BLaER1 (cell line): Measurements from ENCODE around the gene CEACAM8.
"Not testable (repeated sequence)": the region's sequence is repeated elsewhere in the genome, so short reads cannot be mapped to it uniquely, and the experiment has no call there.

Source experiments
- H3K27ac ChIP-seq: shearing (Covaris generic); formaldehyde crosslinking; 2 replicates; pipeline ENCODE4 v1.8.1; 2022
- H3K27me3 ChIP-seq: shearing (Covaris generic); formaldehyde crosslinking; 2 replicates; pipeline ENCODE4 v1.8.1; 2022
- H3K36me3 ChIP-seq: shearing (Covaris generic); formaldehyde crosslinking; 2 replicates; pipeline ENCODE4 v1.8.1; 2022
- H3K4me1 ChIP-seq: shearing (Covaris generic); formaldehyde crosslinking; 2 replicates; pipeline ENCODE4 v1.8.1; 2022
- H3K4me2 ChIP-seq: shearing (Covaris generic); formaldehyde crosslinking; 2 replicates; pipeline ENCODE4 v1.8.1; 2022
- H3K4me3 ChIP-seq: shearing (Covaris generic); formaldehyde crosslinking; 2 replicates; pipeline ENCODE4 v1.8.1; 2022
- H3K9ac ChIP-seq: shearing (Covaris generic); formaldehyde crosslinking; 2 replicates; pipeline ENCODE4 v1.8.1; 2022
- H3K9me3 ChIP-seq: shearing (Covaris generic); formaldehyde crosslinking; 2 replicates; pipeline ENCODE4 v1.8.1; 2022
- H4K20me1 ChIP-seq: shearing (Covaris generic); formaldehyde crosslinking; 2 replicates; pipeline ENCODE4 v1.8.1; 2022
- Cebpa-rat ChIP-seq: shearing (Covaris generic); IDR thresholded peaks from 2 replicates; pipeline ENCODE4 v1.8.1; 2022

Gene CEACAM8

GRCh38 chr19:42546831-42547500 lies 47.8 kb downstream of the CEACAM8 start:
- Histone ChIP-seq H3K4me1 (peaks cover 2% of the 10 kb centered on the region; the same call in 1 of the 2 replicates), H4K20me1 (peaks cover 22% of the 10 kb centered on the region), H3K27ac (no peak overlapping the region), H3K9me3 (peaks cover 44% of the 10 kb centered on the region), H3K27me3 (peaks cover 52% of the 10 kb centered on the region), H3K4me3 (no peak overlapping the region), H3K4me2 (no peak overlapping the region), H3K9ac (no peak overlapping the region), H3K36me3 (no peaks in the 10 kb centered on the region)
- no peak for TF ChIP-seq Cebpa-rat

- H3K4me3 ChIP-seq, result no peak overlapping the region
- no peak for TF ChIP-seq Cebpa-rat
- peaks cover 22% of the 10 kb centered on the region; the same call in 1 of the 2 replicates for H4K20me1 ChIP-seq
- H3K4me1 ChIP-seq, result peaks cover 20% of the 10 kb centered on the region
- no peak overlapping the region for H3K9ac ChIP-seq
- no peaks in the 10 kb centered on the region for H3K36me3 ChIP-seq
- no peak overlapping the region for H3K4me2 ChIP-seq
- peaks cover 25% of the 10 kb centered on the region for H3K27me3 ChIP-seq
- H3K27ac ChIP-seq, result no peak overlapping the region
- H3K9me3 ChIP-seq, result peaks cover 16% of the 10 kb centered on the region
Observed at GRCh38 chr19:42544146-42544545, 50.6 kb downstream of the CEACAM8 start.

- Histone ChIP-seq H3K4me3 (no peak overlapping the region), H3K9me3 (peaks cover 4% of the 10 kb centered on the region; the same call in 1 of the 2 replicates), H3K4me1 (peaks cover 24% of the 10 kb centered on the region), H3K27ac (no peak overlapping the region), H4K20me1 (peaks cover 22% of the 10 kb centered on the region; the same call in 1 of the 2 replicates), H3K9ac (no peak overlapping the region), H3K27me3 (peaks cover 12% of the 10 kb centered on the region), H3K4me2 (no peak overlapping the region), H3K36me3 (no peaks in the 10 kb centered on the region)
- no peak for TF ChIP-seq Cebpa-rat
Observed at GRCh38 chr19:42542791-42543190, 51.9 kb downstream of the CEACAM8 start.

- peak overlapping the region; percentile 69 for H3K4me2 ChIP-seq
- no peaks in the 10 kb centered on the region for H3K27me3 ChIP-seq
- H4K20me1 ChIP-seq, result peaks cover 22% of the 10 kb centered on the region; the same call in 1 of the 2 replicates
- H3K36me3 ChIP-seq, result no peaks in the 10 kb centered on the region
- no peak overlapping the region for H3K4me3 ChIP-seq
- peaks cover 24% of the 10 kb centered on the region for H3K4me1 ChIP-seq
- no peaks in the 10 kb centered on the region for H3K9me3 ChIP-seq
- H3K27ac ChIP-seq, result no peak overlapping the region
- TF ChIP-seq Cebpa-rat, result no peak
- H3K9ac ChIP-seq, result no peak overlapping the region
Observed at GRCh38 chr19:42540071-42540553, 54.6 kb downstream of the CEACAM8 start.

GRCh38 chr19:42538841-42539709 lies 55.6 kb downstream of the CEACAM8 start:
- peaks cover 22% of the 10 kb centered on the region; the same call in 1 of the 2 replicates for H4K20me1 ChIP-seq
- no peaks in the 10 kb centered on the region for H3K36me3 ChIP-seq
- H3K4me3 ChIP-seq, result no peak overlapping the region
- no peak overlapping the region for H3K9ac ChIP-seq
- TF ChIP-seq Cebpa-rat, result no peak
- H3K4me2 ChIP-seq, result peak overlapping the region; percentile 69
- H3K27me3 ChIP-seq, result no peaks in the 10 kb centered on the region
- no peaks in the 10 kb centered on the region for H3K9me3 ChIP-seq
- H3K27ac ChIP-seq, result no peak overlapping the region
- peaks cover 24% of the 10 kb centered on the region for H3K4me1 ChIP-seq

- not testable (repeated sequence) for H3K27ac ChIP-seq, H4K20me1 ChIP-seq, H3K36me3 ChIP-seq, H3K4me2 ChIP-seq, H3K27me3 ChIP-seq, H3K9me3 ChIP-seq, H3K9ac ChIP-seq, H3K4me3 ChIP-seq
- peaks cover 16% of the 10 kb centered on the region for H3K4me1 ChIP-seq
Observed at GRCh38 chr19:42535276-42535675, 59.4 kb downstream of the CEACAM8 start.

- Histone ChIP-seq H3K36me3 (no peaks in the 10 kb centered on the region), H3K27ac (no peak overlapping the region), H3K4me2 (no peak overlapping the region), H3K4me3 (no peak overlapping the region), H4K20me1 (no peaks in the 10 kb centered on the region), H3K27me3 (no peaks in the 10 kb centered on the region), H3K9ac (no peak overlapping the region), H3K4me1 (peaks cover 8% of the 10 kb centered on the region), H3K9me3 (no peaks in the 10 kb centered on the region)
- TF ChIP-seq Cebpa-rat, result no peak
Observed at GRCh38 chr19:42534391-42534790, 60.3 kb downstream of the CEACAM8 start.

GRCh38 chr19:42532891-42533290 lies 61.8 kb downstream of the CEACAM8 start:
- Histone ChIP-seq H3K4me1 (peaks cover 16% of the 10 kb centered on the region), H4K20me1 (no peaks in the 10 kb centered on the region), H3K4me2 (no peak overlapping the region), H3K27me3 (no peaks in the 10 kb centered on the region), H3K9ac (no peak overlapping the region), H3K9me3 (no peaks in the 10 kb centered on the region), H3K4me3 (no peak overlapping the region), H3K27ac (no peak overlapping the region), H3K36me3 (no peaks in the 10 kb centered on the region)
- no peak for TF ChIP-seq Cebpa-rat

GRCh38 chr19:42531313-42531712 lies 63.4 kb downstream of the CEACAM8 start:
- Histone ChIP-seq H3K4me2 (no peak overlapping the region), H3K27me3 (no peaks in the 10 kb centered on the region), H3K27ac (no peak overlapping the region)

More at GRCh38 chr19:42531313-42531712, 63.4 kb downstream of the CEACAM8 start:
- H3K9ac ChIP-seq, result no peak overlapping the region
- no peak overlapping the region for H3K4me3 ChIP-seq
- H3K9me3 ChIP-seq, result no peaks in the 10 kb centered on the region
- no peak for TF ChIP-seq Cebpa-rat
- peaks cover 31% of the 10 kb centered on the region for H3K4me1 ChIP-seq
- no peaks in the 10 kb centered on the region for H3K36me3 ChIP-seq
- no peaks in the 10 kb centered on the region for H4K20me1 ChIP-seq
